DND-41 (cell line): ENCODE data around the gene UCN3.

ENCODE experiments used
- ATAC-seq: fragments of 200-7000 bp; cut with Tn5 transposase; 3 replicates; pipeline ENCODE4 v1.9.1; 2021; ENCODE audit warnings: low read depth; ENCODE audit not compliant: insufficient read depth
- DNase-seq: peaks from one replicate; pipeline ENCODE4 v3.0.0-alpha.2; 2020
- H2AFZ ChIP-seq: 2 replicates; pipeline ENCODE4 v1.6.0; 2012; ENCODE audit warnings: low read depth, low read length
- H3K27ac ChIP-seq: 2 replicates; pipeline ENCODE4 v1.5.1; 2012; ENCODE audit warnings: low read length, inconsistent platforms
- H3K27me3 ChIP-seq: fragments of 200-600 bp; sonication (generic); 2 replicates; pipeline ENCODE4 v1.6.0; 2012; ENCODE audit warnings: low read length, mild to moderate bottlenecking, inconsistent platforms; ENCODE audit not compliant: insufficient read depth, poor library complexity
- H3K36me3 ChIP-seq: 2 replicates; pipeline ENCODE4 v1.5.1; 2012; ENCODE audit warnings: low read length, inconsistent platforms; ENCODE audit not compliant: insufficient read depth
- H3K4me1 ChIP-seq: 2 replicates; pipeline ENCODE4 v1.5.1; 2012; ENCODE audit warnings: mild to moderate bottlenecking, low read length; ENCODE audit not compliant: insufficient read depth
- H3K4me2 ChIP-seq: 2 replicates; pipeline ENCODE4 v1.6.0; 2012; ENCODE audit warnings: mild to moderate bottlenecking, moderate library complexity, low read length, inconsistent platforms; ENCODE audit not compliant: insufficient read depth
- H3K4me3 ChIP-seq, 2 experiments: fragments of 200-600 bp in 1 of 2; shearing (Covaris generic) in 1 of 2; 2 replicates each; pipeline ENCODE4 v1.5.1; 2012 to 2016; ENCODE audit warnings: inconsistent platforms in 2 of 2, low read length in 2 of 2, mild to moderate bottlenecking in 2 of 2, low read depth in 1 of 2, moderate library complexity in 1 of 2
- H3K79me2 ChIP-seq: 2 replicates; pipeline ENCODE4 v1.6.0; 2012; ENCODE audit warnings: low read length, inconsistent platforms; ENCODE audit not compliant: insufficient read depth
- H3K9ac ChIP-seq: 2 replicates; pipeline ENCODE4 v1.6.0; 2012; ENCODE audit warnings: low read depth, mild to moderate bottlenecking, inconsistent platforms, low read length, moderate library complexity
- H3K9me3 ChIP-seq: 2 replicates; pipeline ENCODE4 v1.5.1; 2012; ENCODE audit warnings: low read length, moderate library complexity, mild to moderate bottlenecking, inconsistent platforms; ENCODE audit not compliant: insufficient read depth, severe bottlenecking
- H4K20me1 ChIP-seq: 2 replicates; pipeline ENCODE4 v1.6.0; 2012; ENCODE audit warnings: low read length; ENCODE audit not compliant: insufficient read depth
- EZH2 ChIP-seq: IDR thresholded peaks from 3 replicates; pipeline ENCODE4 v1.6.1; 2012; ENCODE audit warnings: borderline replicate concordance, low read depth, mild to moderate bottlenecking, moderate library complexity, low read length, inconsistent platforms; ENCODE audit not compliant: severe bottlenecking
- TF ChIP-seq, protein P1 (sequence below): IDR thresholded peaks from 2 replicates; pipeline ENCODE4 v1.5.1; 2012; ENCODE audit warnings: borderline replicate concordance, low read length, moderate library complexity, mild to moderate bottlenecking; ENCODE audit not compliant: poor library complexity, severe bottlenecking; ENCODE audit errors: extremely low read depth

The UCN3 gene

GRCh38 chr10:5419466-5420094 is 54.8 kb downstream of the UCN3 start:
- Histone ChIP-seq H3K4me3 (no peak overlapping the region), H3K4me2 (no peak overlapping the region)

DNA sequence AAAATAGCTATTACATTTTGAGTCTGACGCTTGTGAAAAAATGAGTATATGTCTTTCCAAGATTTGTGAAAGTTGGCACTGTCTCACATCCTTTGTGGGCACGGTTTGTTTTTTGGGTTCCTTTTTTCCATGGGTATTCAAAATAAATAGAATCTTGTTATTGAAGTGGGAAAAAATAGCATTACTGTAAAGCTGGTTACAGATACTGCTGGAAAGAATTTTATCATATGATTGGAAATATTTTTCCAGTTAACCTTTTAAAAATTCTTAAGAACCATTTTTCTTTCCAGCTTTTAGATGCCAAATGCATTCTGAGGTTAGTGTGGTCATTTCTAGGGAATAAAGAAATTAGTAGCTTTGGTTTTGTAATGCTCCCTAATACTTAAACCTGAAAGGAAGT is 59.0 kb downstream of the UCN3 start:
- H3K9me3 ChIP-seq = peaks cover 3% of the 10 kb centered on the region
- no peak for ATAC-seq
- no peak overlapping the region for H3K4me2 ChIP-seq
- H3K9ac ChIP-seq = no peak overlapping the region
- peaks cover 43% of the 10 kb centered on the region; the same call in 1 of the 2 replicates for H4K20me1 ChIP-seq
- H3K27ac ChIP-seq = no peak overlapping the region
- no peaks in the 10 kb centered on the region; the same call in 1 of the 2 replicates for H3K4me1 ChIP-seq
- no peak overlapping the region for H3K4me3 ChIP-seq
- no peak overlapping the region for H2AFZ ChIP-seq
- H3K79me2 ChIP-seq = peaks cover 91% of the 10 kb centered on the region
- peaks cover 17% of the 10 kb centered on the region for H3K36me3 ChIP-seq
- no peaks in the 10 kb centered on the region for H3K27me3 ChIP-seq
- TF ChIP-seq, protein P1, sequence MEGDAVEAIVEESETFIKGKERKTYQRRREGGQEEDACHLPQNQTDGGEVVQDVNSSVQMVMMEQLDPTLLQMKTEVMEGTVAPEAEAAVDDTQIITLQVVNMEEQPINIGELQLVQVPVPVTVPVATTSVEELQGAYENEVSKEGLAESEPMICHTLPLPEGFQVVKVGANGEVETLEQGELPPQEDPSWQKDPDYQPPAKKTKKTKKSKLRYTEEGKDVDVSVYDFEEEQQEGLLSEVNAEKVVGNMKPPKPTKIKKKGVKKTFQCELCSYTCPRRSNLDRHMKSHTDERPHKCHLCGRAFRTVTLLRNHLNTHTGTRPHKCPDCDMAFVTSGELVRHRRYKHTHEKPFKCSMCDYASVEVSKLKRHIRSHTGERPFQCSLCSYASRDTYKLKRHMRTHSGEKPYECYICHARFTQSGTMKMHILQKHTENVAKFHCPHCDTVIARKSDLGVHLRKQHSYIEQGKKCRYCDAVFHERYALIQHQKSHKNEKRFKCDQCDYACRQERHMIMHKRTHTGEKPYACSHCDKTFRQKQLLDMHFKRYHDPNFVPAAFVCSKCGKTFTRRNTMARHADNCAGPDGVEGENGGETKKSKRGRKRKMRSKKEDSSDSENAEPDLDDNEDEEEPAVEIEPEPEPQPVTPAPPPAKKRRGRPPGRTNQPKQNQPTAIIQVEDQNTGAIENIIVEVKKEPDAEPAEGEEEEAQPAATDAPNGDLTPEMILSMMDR = no peak
- DNase-seq = no peak

More at GRCh38 chr10:5419466-5420094, 54.8 kb downstream of the UCN3 start:
- Histone ChIP-seq H3K27ac (no peak overlapping the region), H2AFZ (no peak overlapping the region), H3K4me1 (peaks cover 12% of the 10 kb centered on the region), H3K9ac (no peak overlapping the region), H3K36me3 (peaks cover 10% of the 10 kb centered on the region), H3K9me3 (peaks cover 8% of the 10 kb centered on the region), H3K79me2 (peaks cover 100% of the 10 kb centered on the region), H3K27me3 (no peaks in the 10 kb centered on the region), H4K20me1 (peaks cover 27% of the 10 kb centered on the region)
- TF ChIP-seq, protein P1 = no peak
- TF ChIP-seq EZH2 = no peak
- ATAC-seq (no peak), DNase-seq (no peak)
